ENCODE measurements around the gene UNC13A. TPM values are rescaled to one million over a fixed set of nuclear protein-coding genes. Genes with fewer than 3 reads are reported as not detected.
A peak's percentile ranks its signal among the peaks of the same experiment; 100 is the strongest.

Gene UNC13A
- total and polyA plus RNA-seq, 2 of the 8 experiments (the other 6 are each of a cell fraction or from before 2014, with no cell fraction given) = 13.1 to 47.6 TPM

- Histone ChIP-seq H2BK15ac (ENCODE audit: low read length) (no peak overlapping the region), H3K4ac (replicated peaks; ENCODE audit: insufficient read length, low read depth, low read length) (no peak overlapping the region)
- no peak for DNase-seq (ENCODE audit: low read depth in 1 of 2, low spot score in 2 of 2)
These were observed 5.9 kb downstream of the UNC13A start for GRCh38 chr19:17682273-17682672.

More at GRCh38 chr19:17682273-17682672, 5.9 kb downstream of the UNC13A start:
- Histone ChIP-seq H3K23me2 (ENCODE audit: low read depth, low read length) (peaks cover 12% of the 10 kb centered on the region; the same call in 1 of the 2 replicates), H3K4me1 (replicated peaks in 1 of 4; ENCODE audit: control insufficient read depth in 3 of 4, insufficient read depth in 4 of 4, low read length in 3 of 4) (peaks cover 2 to 21% (median 10%) of the 10 kb centered on the region in 4 experiments), H4K5ac (ENCODE audit: insufficient read length, low read depth, low read length) (no peak overlapping the region), H2BK5ac (ENCODE audit: low read depth, low read length) (no peak overlapping the region), H3K23ac (ENCODE audit: insufficient read length) (no peak overlapping the region), H3K18ac (ENCODE audit: extremely low read depth, low read length) (no peak overlapping the region), H3K79me2 (ENCODE audit: control insufficient read depth in 1 of 2, insufficient read depth in 2 of 2, low read length in 2 of 2) (peaks cover 14 to 60% of the 10 kb centered on the region in 2 experiments), H3K14ac (ENCODE audit: insufficient read length) (no peak overlapping the region), H2AK5ac (ENCODE audit: low read depth, low read length) (no peak overlapping the region), H2BK12ac (ENCODE audit: low read depth, low read length) (no peak overlapping the region), H3K4me3 (ENCODE audit: extremely low read depth in 1 of 4, insufficient read depth in 2 of 4, low read depth in 3 of 4, low read length in 4 of 4) (no peak overlapping the region), H3K79me1 (ENCODE audit: low read depth, low read length) (peaks cover 21% of the 10 kb centered on the region), H3K27me3 (replicated peaks in 1 of 4; ENCODE audit: control insufficient read depth in 3 of 4, extremely low read depth in 1 of 4, insufficient read depth in 3 of 4, low read length in 3 of 4) (no peaks in the 10 kb centered on the region), H3K9me3 (ENCODE audit: insufficient read depth in 2 of 2, low read depth in 1 of 2, low read length in 1 of 2) (no peaks in the 10 kb centered on the region), H3K4me2 (ENCODE audit: insufficient read depth in 1 of 2, low read depth in 2 of 2, low read length in 2 of 2) (no peak overlapping the region), H2BK120ac (replicated peaks; ENCODE audit: low read depth, low read length) (no peak overlapping the region), H4K8ac (ENCODE audit: extremely low read depth, insufficient read depth, low read length) (no peak overlapping the region), H3K9ac (replicated peaks in 1 of 4; ENCODE audit: extremely low read depth in 1 of 4, low read depth in 3 of 4, low read length in 3 of 4) (no peak overlapping the region), H2BK20ac (ENCODE audit: low read length) (no peak overlapping the region), H4K20me1 (replicated peaks in 1 of 2; ENCODE audit: control insufficient read depth in 1 of 2, insufficient read depth in 2 of 2, low read length in 2 of 2) (peaks cover 10 to 23% of the 10 kb centered on the region in 2 experiments), H3K36me3 (ENCODE audit: control insufficient read depth in 2 of 4, insufficient read depth in 4 of 4, low read length in 3 of 4) (no peaks in the 10 kb centered on the region), H3K27ac (ENCODE audit: low read depth, low read length) (no peak overlapping the region), H2AFZ (ENCODE audit: low read length) (no peak overlapping the region), H4K91ac (replicated peaks; ENCODE audit: insufficient read length, low read length) (no peak overlapping the region), H3K56ac (replicated peaks; ENCODE audit: insufficient read length, low read depth, low read length) (no peak overlapping the region)
- ChIA-PET POLR2A (ENCODE audit: partially characterized antibody) (interaction anchor here (1.1 kb wide), 1 partner anchor 9 kb away, joined by 3 read pairs; no protein-coding TSS in a partner anchor), CTCF (ENCODE audit: partially characterized antibody) (interaction anchor here (1.0 to 3.6 kb wide), 2 partner anchors 21 to 187 kb away, joined by 3 to 14 read pairs; no protein-coding TSS in a partner anchor)
- TF ChIP-seq FOSL1 (IDR thresholded peaks at IDR 0.05; ENCODE audit: insufficient read depth, low read depth, low read length) (no peak), KDM1A (IDR thresholded peaks at IDR 0.05; ENCODE audit: borderline replicate concordance, low read length) (peak; percentile 54; the same call in 1 of the 2 replicates)
- 88% methylated on average over 5 of the region's 5 CpGs; no CpG with 5 or more reads in 1 of the 2 experiments for WGBS, 2 experiments (ENCODE audit: extremely low coverage in 1 of 2, insufficient coverage in 1 of 2, insufficient read length in 1 of 2, insufficient replicate concordance in 2 of 2, low coverage in 1 of 2, low lambda C conversion rate in 2 of 2, missing lambda C conversion rate in 1 of 2)
- FAIRE-seq = no peak
